Hypothalamus (tissue), 51 donors: ENCODE data around the gene FKBP5.

ENCODE experiments used
- DNase-seq, 51 donors: peaks; one replicate each; lab custom pipeline; 2025; lab: John Stamatoyannopoulos, UW

FKBP5 gene

DNA sequence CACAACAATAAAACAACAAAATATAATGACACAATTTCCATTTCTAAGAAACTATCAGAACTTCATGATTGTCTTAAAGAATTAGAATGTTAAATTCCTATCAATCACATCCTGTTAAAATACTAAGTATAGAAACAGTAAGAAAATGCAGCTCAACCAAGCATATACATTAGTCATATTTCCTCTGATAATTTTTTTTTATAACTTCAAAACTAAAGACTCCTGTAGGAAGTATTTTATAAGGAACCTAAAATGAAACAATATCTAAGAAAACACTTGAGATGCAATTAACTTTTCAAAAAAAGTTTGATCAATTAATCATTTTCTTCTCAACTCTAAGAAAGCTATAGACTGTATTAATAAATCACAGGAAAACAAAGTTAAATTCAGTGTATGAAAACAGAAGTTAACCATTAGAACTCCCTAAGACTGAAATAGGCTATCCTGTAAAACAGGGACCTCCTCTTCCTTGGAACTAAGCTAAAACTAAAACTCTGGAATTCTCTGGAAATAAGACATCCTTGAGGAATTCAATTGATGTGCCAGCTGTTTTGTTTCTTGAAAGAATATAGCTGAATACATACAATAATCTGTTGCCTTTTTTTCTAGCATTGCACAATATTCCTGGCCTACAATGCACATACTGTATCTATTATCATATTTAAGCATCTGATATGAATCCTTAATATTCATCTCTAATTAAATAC, 19.8 kb downstream of the FKBP5 start:
- DNase-seq = no peak

DNA sequence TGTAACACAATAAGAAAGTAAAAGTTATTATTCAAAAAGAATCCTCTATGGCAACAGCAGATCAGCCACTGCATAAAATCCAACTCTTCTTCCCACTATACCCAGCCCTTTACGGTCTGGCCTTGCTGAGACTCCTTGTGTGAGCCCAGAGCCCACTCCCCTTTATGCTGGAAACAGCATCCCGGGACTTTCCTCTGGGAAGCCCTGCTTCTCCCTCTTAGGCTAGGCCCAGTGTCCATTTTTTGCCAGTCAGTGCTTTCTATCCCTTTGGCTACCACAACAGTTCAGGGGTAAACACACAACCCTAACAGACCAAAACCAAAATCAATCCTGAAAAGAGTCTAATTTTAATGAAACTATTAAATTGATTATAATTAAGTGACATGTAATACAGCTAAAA, 20.6 kb downstream of the FKBP5 start:
- no peak for DNase-seq

DNA sequence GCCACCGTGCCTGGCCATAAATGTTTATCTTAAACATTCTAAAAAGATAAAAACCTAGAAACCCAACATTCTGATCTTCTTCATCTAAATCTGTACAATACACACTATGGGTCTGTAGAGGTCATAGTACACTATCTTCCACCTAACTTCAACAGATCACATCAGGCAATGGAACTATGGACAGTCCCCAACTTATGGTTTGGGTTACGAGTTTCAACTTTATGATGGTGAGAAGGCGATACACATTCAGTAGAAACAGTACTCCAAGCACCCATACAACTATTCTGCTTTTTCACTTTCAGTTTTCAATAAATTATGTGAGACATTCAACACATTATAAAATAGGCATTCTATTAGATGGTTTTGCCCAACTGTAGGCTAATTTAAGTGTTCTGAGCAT, 23.1 kb downstream of the FKBP5 start:
- DNase-seq = no peak

DNA sequence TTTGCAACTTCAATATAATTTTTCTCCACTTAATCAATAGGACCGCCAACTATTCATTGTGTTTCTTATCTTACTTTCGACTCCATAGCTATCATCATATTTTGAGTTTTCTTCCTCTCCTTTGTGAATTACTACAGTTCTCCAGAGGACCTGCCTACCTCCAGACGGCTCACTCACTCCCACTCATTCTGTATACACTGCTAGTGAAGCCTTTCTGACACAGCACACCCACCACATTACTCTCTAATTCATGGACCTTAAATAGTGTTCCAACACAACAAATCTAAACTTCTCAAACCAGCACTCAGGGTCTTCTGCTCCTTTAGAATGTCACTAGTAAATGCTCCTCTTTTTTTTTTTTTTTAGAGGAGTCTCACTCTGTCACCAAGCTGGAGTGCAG, 23.8 kb downstream of the FKBP5 start:
- DNase-seq = no peak

DNA sequence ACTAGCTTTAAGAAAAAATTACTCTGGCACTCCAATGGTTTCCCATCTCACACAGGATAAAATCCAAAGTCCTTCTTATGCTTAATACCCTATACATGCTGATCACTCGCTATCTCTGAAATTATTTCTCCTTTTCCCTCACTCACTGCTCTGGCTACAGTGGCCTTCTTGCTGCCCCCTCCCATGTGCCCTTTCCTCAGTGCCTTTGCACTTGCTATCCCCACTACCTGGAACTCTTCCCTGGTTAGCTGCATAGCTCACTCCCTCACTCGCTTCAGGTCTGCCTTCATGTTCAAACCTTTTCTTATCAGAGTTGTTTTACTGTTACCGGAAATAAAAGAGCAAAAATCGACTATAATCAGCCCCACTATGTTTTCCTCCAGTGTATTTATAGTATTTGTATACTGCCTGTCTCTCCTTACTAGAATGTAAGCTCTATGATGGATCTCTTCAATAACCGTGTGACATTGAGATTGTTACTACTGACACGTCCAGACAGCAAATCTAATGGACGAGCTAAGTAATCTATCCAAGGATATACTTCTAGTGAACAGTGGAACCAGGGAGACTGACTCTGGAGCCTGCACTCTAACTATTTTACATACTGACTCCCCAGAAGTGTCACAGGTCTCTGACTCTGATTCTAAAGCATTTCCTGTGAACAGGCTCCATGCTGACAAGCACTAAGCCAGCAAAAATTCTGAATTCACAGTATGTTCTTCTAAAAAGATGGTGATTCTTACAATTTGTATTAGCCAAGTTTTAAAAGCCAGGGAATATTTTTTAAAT, 25.1 kb downstream of the FKBP5 start:
- DNase-seq = no peak

DNA sequence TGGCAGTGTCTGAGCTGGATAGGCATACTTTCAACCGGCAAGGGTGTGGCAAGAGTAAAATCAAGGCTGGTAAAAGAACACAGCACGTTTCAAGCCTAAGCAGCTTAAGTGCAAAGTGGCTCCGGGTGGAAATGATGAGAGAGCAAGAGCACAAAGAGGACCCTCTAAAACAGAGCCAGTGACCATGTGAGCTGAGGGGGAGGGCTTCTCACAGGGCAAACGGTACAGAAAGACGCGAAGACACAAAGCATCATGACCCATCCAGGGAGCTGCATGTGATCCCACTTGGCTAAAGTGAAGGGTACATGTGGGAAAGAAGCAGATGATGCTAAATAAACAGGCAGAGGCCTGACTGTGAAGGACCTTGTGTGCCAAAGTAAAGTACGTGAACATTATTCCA, 25.7 kb downstream of the FKBP5 start:
- peak in 5 of 51 donors; percentile 3 to 30 (median 10) for DNase-seq

DNA sequence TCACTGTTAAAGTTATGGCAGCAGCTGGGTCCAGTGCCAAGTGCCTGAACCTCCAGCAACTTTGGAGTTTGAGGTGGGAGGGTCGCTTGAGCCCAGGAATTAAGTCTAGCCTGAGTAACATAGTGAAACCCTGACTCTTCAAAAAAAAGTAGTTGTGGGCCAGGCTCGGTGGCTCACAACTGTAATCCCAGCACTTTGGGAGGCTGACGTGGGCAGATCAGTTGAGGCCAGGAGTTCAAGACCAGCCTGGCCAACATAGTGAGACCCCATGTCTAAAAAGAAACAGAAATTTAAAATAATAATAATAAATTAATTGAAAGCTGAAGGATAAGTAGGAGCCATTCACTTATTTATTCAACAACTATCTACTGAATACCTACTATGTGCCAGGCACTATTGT, 33.8 kb downstream of the FKBP5 start:
- no peak for DNase-seq

DNA sequence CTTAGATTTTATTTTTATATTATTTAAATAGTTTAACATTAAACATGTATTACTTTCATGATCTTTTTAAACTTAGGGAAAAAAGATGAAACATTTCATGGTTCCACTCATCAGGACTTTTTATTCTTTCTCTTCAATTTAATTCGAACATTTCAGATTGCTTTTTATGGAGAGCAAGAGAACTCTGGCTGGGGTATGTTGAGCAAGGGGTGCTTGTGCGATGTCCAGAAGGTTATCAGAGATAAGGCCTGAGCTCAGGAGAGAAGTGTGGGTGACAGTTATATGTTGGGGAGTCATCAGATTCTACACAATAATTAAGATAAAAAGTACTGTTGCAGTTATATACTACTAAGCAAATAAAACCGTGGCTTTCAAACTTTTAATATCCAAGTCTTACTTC, 37.5 kb downstream of the FKBP5 start:
- no peak for DNase-seq

DNA sequence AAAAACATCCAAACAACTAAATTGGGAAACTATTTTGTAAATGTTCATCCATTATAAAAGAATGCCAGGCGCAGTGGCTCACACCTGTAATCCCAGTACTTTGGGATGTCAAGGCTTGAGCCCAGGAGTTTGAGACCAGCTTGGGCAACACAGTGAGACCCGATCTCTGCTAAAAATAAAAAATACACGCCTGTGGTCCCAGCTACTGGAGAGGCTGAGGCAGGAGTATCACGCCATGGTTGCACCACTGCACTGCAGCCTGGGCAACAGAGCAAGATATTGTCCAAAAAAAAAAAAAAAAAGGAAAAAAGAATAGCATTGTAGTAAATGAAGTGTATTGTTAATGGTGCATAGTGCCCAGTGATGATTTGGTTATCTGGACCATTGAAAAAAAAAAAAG, 38.7 kb downstream of the FKBP5 start:
- DNase-seq = peak in 3 of 51 donors; percentile 6 to 10 (median 10)

DNA sequence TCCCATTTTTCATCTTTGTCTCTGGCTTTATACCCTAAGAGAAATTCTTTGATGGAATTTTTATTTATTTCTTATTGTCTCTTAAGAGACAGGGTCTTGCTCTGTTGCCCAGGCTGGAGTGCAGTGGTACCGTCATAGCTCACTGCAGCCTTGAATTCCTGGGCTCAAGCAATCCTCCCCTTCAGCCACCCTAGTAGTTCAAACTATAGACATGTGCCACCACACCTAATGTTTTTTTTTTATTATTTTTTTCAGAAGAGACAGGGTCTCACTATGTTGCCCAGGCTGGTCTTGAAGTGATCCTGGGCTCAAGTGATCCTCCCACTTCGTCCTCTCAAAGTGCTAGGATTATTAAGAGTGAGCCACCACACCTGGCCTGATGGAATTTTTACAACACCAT, 40.5 kb downstream of the FKBP5 start:
- no peak for DNase-seq

DNA sequence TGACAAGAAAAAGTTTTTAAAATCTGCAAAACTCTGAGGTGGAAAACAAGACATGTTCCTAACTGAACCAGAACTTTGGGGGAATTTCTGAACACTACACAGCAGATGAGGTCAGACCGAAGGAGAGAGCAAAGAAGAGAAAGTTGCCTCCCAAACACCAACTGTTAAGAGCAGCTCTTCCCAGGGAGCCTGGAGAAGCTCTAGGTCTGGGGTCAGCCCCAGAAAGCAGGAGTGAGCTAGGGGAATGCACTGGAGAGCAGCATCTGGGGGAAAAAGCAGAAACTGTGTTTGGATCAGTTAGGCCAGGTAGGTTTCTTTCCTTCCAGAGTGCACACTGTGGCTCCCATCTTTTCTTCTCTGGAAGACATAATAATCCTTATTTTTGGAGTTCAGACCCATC, 41.3 kb downstream of the FKBP5 start:
- no peak for DNase-seq

DNA sequence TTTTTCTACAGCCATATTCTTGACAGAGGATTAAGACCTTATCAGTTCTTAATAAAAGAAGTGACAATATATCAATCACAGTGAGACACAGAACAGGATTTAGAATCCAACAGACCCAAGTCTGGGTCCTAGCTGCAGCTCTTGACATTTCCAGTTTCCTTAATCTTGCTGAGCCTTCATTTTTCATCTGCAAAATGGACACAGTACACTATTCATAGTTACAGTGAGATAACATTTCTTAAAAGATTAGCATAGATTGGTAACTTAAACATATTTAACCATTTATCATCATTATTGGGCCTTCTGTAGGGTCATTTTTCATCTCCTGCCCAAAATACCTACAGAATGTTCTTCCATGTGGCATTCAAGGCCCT, 45.6 kb downstream of the FKBP5 start:
- no peak for DNase-seq

DNA sequence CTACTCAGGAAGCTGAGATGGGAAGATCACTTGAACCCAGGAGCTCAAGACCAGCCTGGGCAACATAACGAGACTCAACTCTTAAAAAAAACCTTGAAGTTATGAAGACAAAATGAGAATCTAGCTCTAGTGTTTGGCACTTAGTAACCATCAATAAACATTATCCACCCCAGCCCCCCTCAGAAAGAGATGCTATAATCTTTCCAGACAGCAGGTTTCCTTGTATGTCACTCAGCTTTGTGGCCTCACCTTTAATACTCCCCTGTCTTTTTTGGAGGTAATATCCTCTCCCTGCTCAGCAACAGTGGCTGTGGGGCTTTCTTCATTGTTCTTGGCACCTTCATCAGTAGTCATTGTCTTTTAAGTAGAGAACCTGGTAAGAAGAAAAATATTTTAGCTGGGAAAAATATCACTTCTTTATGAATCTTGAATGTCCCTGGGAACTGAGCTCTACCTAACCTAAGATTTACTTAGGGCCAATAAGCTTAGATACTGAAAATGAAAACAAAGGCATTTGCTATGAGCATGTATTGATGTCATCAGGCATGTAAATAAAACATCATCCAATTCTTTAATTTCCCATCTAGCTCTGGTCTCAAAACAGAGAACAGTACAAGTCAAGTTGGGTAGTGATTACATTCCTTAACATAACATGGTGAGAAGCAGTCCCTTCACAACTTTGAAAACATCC, 46.1 kb downstream of the FKBP5 start:
- DNase-seq = no peak

DNA sequence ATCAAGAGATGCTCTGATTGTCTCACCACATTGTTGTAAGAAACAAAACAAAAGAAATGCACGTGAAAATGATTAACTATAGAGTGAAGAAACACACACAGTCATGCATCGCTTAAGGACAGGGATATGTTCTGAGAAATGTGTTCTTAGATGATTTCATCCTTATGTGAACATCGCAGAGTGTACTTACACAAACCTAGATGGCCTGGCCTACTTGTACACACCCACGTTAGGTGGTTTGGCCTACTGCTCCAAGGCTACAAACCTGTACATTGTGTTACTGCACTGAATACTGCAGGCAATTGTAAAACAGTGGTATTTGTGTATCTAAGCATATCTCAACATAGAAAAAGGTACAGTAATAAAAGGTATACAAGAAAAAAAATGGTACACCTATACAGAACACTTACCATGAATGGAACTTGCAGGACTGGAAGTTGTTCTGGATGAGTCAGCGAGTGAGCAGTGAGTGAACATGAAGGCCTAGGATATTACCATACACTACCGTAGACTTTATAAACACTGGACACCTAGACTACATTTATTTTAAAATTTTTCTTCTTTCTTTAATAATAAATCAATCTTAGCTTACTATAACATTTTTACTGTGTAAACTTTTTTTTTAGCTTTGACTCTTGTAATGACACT, 48.6 kb downstream of the FKBP5 start:
- DNase-seq = no peak

DNA sequence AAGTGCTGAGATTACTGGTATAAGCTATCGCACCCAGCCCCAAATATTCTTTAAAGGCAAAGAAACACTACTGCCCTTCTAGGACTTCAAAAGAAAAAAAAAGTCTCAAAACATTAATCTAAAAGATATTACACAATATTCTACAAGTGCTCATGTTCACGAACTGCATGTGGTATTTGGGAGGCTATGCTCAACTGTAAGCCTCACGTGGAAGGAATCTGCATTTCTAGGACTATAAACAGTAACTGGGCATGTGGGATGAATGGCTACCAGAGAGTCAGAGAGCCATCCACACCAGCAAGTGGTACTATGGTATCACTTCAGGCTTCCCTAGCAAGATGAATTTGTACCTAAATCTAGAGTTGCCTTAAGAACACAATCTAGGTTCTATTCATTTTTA, 50.0 kb downstream of the FKBP5 start:
- DNase-seq = no peak

DNA sequence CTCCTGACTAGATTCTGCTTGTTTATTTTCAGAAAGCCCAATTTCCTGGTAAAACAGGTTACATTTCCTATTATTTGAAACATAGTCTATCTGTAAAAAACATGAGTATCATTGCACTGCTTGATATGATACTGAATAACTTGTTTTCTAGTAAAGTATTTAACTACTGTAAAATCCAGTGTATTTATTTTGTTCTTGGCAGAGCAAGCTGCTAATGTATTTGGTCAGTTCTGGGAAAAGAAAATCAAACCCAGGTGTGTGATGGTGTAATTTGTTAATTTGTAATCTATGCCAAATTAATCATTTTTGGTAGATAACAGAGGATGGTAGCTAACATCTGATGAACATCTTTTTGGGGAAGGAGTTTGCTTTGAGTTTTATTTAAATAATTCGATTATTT, 50.8 kb downstream of the FKBP5 start:
- no peak for DNase-seq

DNA sequence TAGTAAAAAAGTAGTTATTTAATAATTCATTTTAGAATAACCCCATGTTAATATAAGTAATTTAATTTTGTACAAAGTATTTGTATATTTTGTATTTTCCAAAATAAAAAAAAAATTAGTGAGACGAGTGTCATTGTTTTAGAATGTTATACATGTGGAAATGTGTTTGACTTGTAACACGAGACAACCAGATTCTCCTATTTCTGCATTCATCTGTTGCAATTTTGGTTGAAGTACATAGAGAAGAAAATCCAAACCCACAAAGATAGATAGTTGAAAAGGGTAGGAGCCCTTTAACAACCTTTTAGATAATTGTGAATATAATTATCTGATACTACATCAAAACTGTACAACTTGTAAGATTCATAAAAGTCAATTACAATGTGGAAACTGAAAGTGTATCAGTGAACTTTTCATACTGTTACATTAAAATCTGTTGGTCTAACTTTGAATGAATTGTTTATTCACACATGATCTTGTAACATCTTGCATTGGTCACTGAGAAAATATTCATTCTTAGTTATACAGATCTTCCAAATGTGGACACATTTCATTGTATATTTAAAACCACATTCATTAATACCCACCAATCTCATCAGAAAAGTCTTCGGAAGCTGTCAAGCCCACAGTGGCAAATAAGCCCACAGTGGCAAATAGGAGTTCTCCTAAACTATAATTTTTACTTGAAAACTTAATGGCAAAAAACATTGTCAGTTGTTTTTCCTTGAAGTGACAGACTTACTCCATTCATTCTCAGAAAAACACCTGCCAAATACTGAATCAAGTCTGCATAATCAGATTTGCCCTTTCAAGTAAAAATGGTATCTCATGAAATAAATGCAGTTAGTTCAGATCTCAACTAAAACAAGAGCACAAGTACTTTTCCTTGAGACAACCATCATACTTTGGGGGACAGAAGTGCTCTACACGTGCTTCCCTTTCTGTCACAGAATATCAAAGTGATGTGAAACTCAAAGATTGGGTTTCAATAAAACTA, 52.8 kb downstream of the FKBP5 start:
- DNase-seq = no peak

DNA sequence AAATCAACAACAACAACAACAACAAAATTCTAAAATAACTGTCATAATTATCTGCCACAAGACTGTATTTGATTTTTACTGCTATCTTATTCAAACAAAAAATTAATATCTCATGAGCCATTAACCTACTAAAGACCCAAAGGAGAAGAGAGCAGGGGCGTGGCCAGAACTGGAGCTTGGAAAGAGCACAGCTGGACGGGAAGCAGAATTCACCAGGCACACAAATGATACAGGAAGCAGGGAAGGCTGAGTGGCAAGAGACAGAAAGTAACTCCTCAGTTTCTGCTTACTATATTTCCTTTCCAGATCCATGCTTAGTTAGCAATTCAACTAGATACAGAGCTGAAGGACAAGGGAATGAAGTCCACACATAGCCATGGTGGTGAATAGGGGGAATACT, 54.4 kb downstream of the FKBP5 start:
- DNase-seq = no peak

DNA sequence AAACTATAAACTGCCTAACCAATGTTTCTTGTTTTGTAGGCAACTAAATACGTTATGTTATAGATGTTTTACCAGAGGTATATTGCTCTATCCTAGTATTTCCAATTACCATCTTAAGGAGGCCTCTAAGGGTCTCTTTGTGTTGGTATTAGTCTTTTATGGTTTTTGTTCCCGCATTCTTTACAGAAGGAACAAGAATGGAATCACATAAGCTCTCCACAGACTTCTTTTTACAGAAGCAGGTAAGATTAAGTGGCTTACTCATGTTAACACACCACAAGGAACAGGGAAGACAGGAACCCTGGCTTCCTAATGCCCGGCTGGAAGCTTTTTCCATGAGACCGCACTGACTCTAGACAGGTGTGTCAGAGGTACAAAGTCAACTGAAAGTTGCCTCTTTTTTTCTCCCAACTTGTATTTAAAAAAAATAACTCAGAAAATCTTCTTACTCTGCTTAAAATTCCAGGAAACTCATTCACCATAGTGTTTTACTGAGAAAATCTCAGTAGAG, 55.1 kb downstream of the FKBP5 start:
- DNase-seq = no peak

DNA sequence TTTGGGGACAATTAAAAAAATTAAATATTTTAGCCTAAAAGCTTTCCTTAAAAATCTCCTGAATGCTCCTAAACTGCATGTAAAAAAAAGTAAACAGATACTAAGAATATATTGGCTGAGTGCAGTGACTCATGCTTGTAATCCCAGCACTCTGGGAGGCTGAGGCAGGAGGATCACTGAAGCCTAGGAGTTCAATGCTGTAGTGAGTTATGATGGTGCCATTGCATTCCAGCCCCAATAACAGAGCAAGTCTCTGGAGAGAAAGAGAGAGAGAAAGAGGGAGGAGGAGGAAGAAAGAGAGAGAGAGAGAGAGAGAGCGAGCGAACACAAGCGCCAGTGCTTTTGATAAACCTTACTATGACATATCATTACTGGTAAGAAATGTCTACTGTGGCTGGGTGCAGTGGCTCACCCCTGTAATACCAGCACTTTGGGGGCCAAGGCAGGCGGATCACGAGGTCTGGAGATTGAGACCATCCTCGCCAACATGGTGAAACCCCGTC, 58.8 kb downstream of the FKBP5 start:
- DNase-seq = no peak
